ENCODE data around the gene CREBL2.

The CREBL2 gene

DNA sequence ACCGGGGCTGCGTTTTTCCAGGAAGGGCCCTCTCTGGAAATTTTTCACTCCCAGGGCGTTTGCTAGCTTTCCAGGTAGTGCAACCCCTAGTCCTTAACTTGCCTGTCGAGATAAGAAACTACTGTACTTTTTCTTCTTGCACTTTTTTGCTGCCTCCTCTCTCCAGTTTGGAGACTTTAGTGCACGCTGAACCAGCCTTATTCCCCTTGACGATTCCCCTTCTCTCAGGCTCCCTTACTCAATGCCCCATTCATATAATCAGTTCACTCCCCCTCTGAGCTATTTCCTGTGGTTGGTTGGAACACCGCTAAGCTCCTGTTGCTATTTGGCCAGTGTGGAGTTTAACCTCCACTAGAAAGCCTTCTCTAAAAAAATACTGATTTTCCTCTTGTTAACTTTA lies 682 bp downstream of the CREBL2 start:
- peak; percentile 71 for ATAC-seq
- TF ChIP-seq POU6F1 (CRISPR knock-in tag; IDR thresholded peaks at IDR 0.05; ENCODE audit: borderline replicate concordance, low read depth) (no peak), CSDC2 (CRISPR knock-in tag; IDR thresholded peaks at IDR 0.05) (no peak), ZFP3 (CRISPR knock-in tag; IDR thresholded peaks at IDR 0.05) (no peak), PPARA (CRISPR knock-in tag; IDR thresholded peaks at IDR 0.05; ENCODE audit: borderline replicate concordance) (no peak), ZNF8 (CRISPR knock-in tag; IDR thresholded peaks at IDR 0.05) (no peak), TOX (CRISPR knock-in tag; IDR thresholded peaks at IDR 0.05; ENCODE audit: borderline replicate concordance) (no peak), ARNTL (CRISPR knock-in tag; IDR thresholded peaks at IDR 0.05; ENCODE audit: borderline replicate concordance, low read depth) (no peak), GLIS3 (CRISPR knock-in tag; IDR thresholded peaks at IDR 0.05) (no peak), ISL1 (CRISPR knock-in tag; IDR thresholded peaks at IDR 0.05) (no peak), ZFP30 (CRISPR knock-in tag; IDR thresholded peaks at IDR 0.05) (no peak), SNAI2 (CRISPR knock-in tag; IDR thresholded peaks at IDR 0.05) (no peak)
- TF ChIP-seq, protein P1, sequence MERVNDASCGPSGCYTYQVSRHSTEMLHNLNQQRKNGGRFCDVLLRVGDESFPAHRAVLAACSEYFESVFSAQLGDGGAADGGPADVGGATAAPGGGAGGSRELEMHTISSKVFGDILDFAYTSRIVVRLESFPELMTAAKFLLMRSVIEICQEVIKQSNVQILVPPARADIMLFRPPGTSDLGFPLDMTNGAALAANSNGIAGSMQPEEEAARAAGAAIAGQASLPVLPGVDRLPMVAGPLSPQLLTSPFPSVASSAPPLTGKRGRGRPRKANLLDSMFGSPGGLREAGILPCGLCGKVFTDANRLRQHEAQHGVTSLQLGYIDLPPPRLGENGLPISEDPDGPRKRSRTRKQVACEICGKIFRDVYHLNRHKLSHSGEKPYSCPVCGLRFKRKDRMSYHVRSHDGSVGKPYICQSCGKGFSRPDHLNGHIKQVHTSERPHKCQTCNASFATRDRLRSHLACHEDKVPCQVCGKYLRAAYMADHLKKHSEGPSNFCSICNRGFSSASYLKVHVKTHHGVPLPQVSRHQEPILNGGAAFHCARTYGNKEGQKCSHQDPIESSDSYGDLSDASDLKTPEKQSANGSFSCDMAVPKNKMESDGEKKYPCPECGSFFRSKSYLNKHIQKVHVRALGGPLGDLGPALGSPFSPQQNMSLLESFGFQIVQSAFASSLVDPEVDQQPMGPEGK (CRISPR knock-in tag; IDR thresholded peaks at IDR 0.05; ENCODE audit: borderline replicate concordance): no peak

- TF ChIP-seq GLIS3 (CRISPR knock-in tag; IDR thresholded peaks at IDR 0.05) (no peak), ZNF70 (CRISPR knock-in tag; IDR thresholded peaks at IDR 0.05) (no peak), ZFP30 (CRISPR knock-in tag; IDR thresholded peaks at IDR 0.05) (no peak)
- no peak for ATAC-seq
Measured at GRCh38 chr12:12613344-12613743, 1.7 kb downstream of the CREBL2 start.

DNA sequence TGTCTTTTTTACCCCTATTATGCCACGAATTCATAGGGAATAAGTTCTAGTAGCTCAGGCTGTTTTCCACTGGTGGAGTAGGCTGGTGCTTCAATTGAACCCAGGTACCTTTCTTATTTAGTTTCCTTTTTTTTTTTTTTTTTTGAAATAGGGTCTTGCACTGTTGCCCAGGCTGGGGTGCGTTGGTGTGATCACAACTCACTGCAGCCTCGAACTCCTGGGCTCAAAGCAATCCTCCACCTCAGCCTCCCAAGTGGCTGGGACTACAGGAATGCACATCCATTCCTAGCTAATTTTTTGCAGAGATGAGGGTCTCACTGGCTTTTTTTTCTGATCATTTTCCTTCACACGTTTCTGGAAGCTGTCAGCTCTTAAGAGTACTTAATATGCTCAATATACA lies 2.7 kb downstream of the CREBL2 start:
- ATAC-seq: no peak
- TF ChIP-seq ISL1 (CRISPR knock-in tag; IDR thresholded peaks at IDR 0.05) (no peak), TOX (CRISPR knock-in tag; IDR thresholded peaks at IDR 0.05; ENCODE audit: borderline replicate concordance) (no peak), ZC3H10 (CRISPR knock-in tag; IDR thresholded peaks at IDR 0.05) (no peak), ZNF8 (CRISPR knock-in tag; IDR thresholded peaks at IDR 0.05) (no peak), ZFP30 (CRISPR knock-in tag; IDR thresholded peaks at IDR 0.05) (no peak), ZNF565 (CRISPR knock-in tag; conservative IDR thresholded peaks at IDR 0.05; ENCODE audit: low read depth) (no peak), ZFP3 (CRISPR knock-in tag; IDR thresholded peaks at IDR 0.05) (no peak), ARNTL (CRISPR knock-in tag; IDR thresholded peaks at IDR 0.05; ENCODE audit: borderline replicate concordance, low read depth) (no peak), OSR1 (CRISPR knock-in tag; IDR thresholded peaks at IDR 0.05) (no peak), GLIS3 (CRISPR knock-in tag; IDR thresholded peaks at IDR 0.05) (no peak), SNAI2 (CRISPR knock-in tag; IDR thresholded peaks at IDR 0.05) (no peak), PPARA (CRISPR knock-in tag; IDR thresholded peaks at IDR 0.05; ENCODE audit: borderline replicate concordance) (no peak), TCF4 (CRISPR knock-in tag; IDR thresholded peaks at IDR 0.05; ENCODE audit: borderline replicate concordance) (no peak), ZNF70 (CRISPR knock-in tag; IDR thresholded peaks at IDR 0.05) (no peak), POU6F1 (CRISPR knock-in tag; IDR thresholded peaks at IDR 0.05; ENCODE audit: borderline replicate concordance, low read depth) (no peak), BACH2 (CRISPR knock-in tag; IDR thresholded peaks at IDR 0.05; ENCODE audit: borderline replicate concordance) (no peak)
- TF ChIP-seq, protein P2, sequence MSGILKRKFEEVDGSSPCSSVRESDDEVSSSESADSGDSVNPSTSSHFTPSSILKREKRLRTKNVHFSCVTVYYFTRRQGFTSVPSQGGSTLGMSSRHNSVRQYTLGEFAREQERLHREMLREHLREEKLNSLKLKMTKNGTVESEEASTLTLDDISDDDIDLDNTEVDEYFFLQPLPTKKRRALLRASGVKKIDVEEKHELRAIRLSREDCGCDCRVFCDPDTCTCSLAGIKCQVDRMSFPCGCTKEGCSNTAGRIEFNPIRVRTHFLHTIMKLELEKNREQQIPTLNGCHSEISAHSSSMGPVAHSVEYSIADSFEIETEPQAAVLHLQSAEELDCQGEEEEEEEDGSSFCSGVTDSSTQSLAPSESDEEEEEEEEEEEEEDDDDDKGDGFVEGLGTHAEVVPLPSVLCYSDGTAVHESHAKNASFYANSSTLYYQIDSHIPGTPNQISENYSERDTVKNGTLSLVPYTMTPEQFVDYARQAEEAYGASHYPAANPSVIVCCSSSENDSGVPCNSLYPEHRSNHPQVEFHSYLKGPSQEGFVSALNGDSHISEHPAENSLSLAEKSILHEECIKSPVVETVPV (CRISPR knock-in tag; IDR thresholded peaks at IDR 0.05): no peak
- TF ChIP-seq, protein P3, sequence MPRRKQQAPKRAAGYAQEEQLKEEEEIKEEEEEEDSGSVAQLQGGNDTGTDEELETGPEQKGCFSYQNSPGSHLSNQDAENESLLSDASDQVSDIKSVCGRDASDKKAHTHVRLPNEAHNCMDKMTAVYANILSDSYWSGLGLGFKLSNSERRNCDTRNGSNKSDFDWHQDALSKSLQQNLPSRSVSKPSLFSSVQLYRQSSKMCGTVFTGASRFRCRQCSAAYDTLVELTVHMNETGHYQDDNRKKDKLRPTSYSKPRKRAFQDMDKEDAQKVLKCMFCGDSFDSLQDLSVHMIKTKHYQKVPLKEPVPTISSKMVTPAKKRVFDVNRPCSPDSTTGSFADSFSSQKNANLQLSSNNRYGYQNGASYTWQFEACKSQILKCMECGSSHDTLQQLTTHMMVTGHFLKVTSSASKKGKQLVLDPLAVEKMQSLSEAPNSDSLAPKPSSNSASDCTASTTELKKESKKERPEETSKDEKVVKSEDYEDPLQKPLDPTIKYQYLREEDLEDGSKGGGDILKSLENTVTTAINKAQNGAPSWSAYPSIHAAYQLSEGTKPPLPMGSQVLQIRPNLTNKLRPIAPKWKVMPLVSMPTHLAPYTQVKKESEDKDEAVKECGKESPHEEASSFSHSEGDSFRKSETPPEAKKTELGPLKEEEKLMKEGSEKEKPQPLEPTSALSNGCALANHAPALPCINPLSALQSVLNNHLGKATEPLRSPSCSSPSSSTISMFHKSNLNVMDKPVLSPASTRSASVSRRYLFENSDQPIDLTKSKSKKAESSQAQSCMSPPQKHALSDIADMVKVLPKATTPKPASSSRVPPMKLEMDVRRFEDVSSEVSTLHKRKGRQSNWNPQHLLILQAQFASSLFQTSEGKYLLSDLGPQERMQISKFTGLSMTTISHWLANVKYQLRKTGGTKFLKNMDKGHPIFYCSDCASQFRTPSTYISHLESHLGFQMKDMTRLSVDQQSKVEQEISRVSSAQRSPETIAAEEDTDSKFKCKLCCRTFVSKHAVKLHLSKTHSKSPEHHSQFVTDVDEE (CRISPR knock-in tag; IDR thresholded peaks at IDR 0.05): no peak
- TF ChIP-seq, protein P1 (CRISPR knock-in tag; IDR thresholded peaks at IDR 0.05; ENCODE audit: borderline replicate concordance): no peak
- TF ChIP-seq, protein P4, sequence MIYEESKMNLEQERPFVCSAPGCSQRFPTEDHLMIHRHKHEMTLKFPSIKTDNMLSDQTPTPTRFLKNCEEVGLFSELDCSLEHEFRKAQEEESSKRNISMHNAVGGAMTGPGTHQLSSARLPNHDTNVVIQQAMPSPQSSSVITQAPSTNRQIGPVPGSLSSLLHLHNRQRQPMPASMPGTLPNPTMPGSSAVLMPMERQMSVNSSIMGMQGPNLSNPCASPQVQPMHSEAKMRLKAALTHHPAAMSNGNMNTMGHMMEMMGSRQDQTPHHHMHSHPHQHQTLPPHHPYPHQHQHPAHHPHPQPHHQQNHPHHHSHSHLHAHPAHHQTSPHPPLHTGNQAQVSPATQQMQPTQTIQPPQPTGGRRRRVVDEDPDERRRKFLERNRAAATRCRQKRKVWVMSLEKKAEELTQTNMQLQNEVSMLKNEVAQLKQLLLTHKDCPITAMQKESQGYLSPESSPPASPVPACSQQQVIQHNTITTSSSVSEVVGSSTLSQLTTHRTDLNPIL (CRISPR knock-in tag; IDR thresholded peaks at IDR 0.05; ENCODE audit: low read depth): no peak

All from SK-N-SH treated with all-trans-retinoic acid at 6 μM for 48 hours (cell line).